Activated naive CD4-positive, alpha-beta T cell (primary cell): Measurements from ENCODE around the gene IFT43.

Source experiments
- DNase-seq, 4 experiments: peaks; one replicate each; lab custom pipeline; 2025; lab: John Stamatoyannopoulos, UW

IFT43 gene

DNA sequence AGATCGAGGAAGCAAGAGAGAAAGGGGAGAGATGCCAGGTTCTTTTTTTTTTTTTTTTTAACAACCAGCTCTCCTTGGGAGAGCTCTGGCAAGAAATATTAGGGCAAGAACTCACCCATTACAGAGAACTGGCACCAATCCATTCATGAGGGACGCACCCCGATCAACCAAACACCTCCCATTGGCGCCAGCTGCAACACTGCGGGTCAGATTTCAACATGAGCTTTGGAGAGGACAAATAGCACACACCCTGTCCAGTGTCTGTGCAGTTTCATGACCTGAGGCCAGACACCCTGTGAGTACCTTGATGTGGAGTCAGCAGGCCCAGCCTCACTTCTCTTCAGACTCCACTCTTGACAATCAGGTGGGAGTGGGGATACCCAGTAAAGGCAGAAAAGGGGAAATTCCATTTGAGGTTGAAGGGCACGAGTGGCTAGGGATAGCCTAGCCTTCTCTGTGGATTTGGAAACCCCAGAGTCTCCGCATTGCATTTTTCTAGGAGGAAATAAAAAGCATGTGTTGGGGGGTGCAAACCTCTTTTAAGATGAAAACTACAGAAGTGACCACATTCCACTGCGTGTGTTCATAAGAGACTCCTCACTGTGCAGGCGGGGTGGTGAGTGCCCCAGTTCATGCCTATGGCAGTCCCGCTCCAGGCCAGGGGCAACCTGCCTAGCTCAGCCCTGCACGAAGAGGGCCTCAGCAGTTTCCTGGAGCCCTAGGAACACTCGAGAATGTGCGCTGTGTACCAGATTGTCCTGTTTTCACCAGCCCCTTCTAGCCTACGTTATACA, 123.7 kb downstream of the IFT43 start:
- DNase-seq = no peak

DNA sequence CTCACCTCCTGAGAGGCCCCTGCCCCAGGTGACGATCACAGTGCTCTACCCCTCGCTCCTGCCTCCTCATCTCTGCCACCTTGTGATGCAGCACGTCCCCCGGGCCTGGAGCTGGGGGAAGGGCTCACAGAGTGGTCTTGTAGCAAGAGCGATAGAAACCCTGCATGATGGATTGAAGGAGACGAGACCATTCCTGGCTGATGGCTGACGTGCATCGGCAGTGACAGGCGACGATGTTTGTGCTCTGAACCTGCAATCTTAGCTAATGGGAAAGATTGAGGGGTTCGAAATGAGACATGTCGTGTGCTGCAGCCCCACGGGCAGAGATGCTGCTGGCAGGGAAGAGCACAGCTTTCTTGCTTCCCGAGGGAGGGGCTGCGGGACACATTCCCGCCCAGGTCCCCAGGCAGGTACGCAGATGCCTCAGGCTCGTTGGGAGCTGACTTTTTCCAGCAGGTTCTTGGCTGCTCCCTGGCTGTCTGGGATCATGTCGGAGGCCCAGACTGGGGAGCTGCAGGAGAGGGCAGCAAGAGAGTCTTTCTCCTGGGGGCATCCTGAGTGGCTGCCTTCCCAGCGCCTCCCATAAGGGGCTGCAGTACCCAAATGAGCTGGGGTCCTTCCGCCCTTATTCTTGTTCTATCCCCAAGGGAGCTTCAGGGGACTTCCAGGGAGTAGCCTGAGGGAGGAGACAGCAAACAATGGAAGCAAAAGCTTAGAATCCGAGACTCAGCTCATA, 127.5 kb downstream of the IFT43 start:
- DNase-seq = no peak

DNA sequence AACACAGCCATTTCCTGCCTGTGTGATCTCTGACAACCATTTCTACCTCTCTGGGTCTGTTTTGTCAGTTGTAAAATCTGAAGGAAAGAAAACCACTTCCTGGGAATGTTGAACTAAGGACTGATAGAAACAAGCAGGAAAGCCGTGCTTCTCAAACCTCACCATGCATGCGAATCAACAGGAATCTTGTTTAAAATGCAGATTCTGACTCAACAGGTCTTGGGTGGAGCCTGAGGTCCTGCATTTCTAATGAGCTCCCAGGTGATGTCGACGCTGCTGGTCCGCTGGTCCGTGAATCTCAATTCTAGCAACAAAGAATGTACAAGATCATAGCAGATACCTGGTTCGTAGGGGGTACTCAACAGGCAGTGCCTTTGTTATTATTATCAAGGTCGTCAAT, 128.1 kb downstream of the IFT43 start:
- no peak for DNase-seq

DNA sequence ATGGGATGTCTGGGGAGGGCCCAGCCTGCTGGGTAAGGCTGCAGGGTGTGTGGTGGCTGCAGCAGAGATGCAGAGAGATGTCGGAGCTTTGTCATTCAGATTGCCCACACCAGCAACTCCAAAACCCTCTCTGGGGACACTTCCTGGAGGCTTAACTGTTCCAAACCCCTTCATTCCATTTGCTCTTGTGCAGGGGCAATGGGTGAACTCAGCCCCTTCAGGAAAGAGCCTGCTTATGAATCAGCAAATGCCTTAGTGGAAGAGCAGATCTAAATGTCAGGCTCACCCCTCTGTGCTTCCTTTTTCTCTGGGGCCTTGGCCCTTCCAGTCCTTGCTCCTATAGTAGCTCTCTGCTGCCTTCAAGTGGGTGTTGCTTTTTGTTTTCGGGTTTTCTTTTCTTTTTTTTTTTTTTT, 129.5 kb downstream of the IFT43 start:
- DNase-seq = no peak

DNA sequence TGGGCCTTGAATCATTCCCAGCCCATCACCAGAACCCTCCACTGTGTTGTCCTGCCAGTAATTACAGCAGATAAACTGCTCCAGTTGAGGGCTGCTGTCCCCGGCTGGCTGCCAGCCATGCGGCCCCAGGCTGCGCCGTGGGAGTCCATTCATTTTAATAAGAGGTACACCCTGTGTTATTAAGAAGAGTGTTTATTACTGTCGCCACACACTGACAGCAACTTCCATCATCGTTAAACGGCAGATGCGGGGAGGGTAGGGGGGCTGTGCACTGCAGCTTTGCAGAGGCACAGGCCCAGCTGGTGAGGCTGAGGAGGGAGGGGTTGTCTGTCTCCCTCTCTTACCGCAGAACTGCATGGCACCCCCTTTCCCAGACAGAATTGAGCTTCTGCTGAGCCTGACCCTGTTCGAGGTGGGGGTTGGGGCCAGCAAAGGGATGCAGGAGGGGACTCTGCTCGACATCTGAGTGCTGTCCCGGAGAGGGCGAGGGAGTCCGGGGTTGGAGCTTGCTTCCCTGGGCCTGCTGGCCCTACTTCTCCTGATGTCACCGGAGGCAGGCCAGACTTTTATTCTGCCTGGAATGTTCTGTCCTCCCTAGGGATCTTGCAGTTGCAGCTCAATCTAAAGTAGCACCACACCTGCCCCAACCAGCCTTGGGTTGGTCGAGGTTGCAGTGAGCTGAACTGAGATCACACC, 132.4 kb downstream of the IFT43 start:
- no peak for DNase-seq

DNA sequence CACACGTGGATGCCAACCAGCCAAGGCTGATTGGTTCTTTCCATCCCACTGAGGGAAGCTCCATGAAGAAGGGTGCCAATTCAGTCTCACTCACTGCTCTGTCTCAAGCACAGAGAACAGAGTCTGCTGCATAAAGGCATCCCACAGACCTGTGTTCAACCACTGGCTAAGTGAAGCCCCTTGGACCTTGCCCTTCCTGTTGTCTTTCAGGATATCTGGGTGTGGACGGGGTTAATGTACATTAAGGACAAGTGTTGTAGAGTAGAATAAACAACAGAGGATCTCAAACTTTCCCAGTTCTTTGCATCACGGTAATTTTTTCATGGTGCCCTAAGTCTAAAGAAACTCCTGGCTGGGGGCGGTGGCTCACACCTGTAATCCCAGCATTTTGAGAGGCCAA, 133.0 kb downstream of the IFT43 start:
- DNase-seq = no peak

DNA sequence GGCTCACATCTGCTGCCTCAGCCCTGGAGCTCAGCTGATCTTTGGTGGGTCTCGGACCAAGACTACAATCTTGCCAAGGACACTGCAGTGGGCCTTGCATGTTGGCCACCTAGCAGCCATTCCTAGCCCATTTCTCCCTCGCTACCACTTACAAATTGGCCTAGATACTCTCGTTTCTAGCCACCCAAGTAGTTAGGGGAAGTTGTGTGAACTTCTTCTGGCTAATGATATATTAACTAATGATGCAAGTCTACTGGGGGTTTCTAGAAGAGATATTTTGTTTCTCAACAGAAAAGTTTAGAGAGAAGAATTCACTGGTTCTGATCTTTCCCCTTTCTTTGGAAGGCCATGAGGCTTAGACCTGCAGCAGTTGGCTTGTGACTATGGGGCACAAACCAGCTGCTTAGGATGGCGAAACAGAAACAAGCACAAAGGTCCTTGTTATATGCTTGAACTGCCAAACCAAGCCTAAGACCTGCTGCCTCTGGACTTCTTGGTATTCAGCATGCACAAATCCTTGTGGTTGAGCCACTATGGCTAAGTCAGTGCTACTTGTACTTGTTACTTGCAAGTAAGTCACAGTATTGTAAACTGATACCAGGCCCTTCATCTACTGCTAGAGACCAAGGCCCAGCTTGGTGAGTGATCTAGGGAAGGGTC, 135.7 kb downstream of the IFT43 start:
- DNase-seq = no peak

DNA sequence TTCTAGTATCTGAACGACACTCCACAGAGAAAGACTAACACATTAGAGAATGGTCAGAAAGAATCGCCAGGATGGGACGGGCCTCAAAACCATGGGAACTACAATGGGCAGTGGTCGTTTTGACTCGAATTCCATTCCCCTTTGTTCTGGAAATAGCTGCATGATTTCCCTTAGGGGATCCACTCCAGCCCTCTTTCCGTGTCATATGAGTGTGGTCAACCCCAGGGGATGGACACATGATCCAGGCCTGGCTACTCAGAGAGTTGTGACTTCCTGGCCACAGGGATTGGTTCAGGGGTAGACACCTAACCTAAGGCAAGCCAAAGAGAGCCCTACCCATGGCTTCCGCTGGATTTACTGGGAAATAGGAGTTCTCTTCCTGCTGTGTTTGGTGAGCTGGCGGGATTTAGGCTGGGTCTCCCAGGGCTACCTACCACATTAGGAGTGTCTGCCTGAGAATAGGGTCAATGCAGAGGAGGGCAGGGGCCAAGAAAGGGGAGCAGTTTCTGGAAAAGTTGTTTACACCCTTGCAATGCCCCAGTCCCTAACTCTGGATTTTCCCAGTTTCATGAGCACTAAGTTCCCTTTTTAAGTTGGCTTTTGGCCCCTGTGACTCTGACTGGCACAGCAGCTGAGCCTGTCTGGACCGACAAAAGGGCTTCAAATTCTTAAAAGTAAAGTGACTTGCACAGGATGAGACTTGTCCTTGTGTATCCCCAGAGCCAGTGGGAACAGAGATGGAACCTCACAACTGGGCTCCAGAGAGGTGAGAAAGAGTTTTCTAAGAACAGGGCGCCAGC, 138.1 kb downstream of the IFT43 start:
- DNase-seq = no peak

DNA sequence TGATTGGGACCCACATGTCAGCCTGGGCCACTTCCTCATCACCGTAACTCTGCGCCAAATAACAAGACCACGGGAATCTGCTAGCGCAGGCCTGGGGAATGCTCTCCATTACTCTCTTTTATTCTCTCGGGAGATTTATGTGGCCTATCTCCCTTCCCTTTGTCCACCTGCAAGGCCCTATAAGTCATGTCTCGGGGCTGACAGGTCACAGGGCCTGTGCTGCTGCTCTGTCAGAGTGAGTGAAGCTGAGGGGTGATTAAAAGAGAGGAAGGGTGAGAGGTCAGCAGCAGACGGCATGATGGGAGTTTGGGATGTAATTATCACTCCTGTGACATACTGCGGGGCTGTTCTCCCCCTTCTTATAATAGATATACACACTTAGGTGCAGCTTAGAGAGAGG, 139.9 kb downstream of the IFT43 start:
- no peak for DNase-seq

DNA sequence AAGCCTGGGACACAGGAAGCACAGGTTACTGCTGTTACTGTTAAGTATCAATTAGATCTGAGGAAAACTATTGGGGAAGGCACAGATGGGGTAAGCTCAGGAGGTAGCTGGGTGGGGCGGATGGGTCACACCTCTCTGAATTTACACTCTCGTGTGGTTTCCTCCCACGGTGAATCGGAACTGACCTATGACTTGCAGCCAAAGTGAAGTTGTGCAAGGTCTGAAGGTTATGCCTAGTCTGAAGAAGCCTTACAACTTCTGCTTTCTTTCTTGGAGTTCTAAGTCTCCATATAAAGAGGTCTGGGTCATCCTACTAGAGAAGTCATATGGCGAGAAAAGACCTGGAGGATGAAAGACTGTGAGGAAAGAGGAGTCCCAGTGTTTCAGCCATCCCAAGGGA, 140.5 kb downstream of the IFT43 start:
- no peak for DNase-seq

DNA sequence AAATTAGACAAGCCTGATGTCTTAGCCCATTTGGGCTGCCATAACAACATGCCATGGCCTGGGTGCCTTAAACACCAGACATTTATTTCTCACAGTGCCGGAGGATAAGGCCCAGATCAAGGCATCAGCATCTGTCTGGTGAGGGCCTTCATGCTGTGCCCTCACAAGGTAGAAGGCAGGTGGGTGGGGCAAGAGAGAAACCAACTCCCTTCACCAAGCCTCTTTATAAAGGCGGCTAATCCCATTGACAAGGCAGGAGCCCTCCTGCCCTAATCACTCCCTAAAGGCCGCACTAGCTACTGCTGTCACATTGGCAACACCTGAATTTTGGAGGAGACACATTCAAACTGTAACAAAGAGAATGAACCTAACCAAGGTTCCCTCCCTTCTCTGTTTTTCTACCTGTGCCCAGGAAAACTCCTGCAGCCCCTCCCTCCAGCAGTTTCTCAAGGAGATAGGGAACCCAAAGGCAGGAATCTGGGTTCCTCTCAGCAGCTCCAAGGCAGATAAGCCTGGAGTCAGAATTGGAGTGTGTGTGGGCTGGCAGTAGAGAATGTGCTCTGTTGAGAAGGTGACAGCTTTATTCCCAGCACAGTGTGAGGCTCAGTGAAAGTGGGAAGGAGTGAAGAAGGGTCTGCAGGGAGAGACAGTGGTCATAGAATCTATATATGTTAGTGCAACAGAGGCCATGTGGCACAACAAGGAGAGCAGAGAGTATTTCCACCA, 144.5 kb downstream of the IFT43 start:
- DNase-seq = no peak

DNA sequence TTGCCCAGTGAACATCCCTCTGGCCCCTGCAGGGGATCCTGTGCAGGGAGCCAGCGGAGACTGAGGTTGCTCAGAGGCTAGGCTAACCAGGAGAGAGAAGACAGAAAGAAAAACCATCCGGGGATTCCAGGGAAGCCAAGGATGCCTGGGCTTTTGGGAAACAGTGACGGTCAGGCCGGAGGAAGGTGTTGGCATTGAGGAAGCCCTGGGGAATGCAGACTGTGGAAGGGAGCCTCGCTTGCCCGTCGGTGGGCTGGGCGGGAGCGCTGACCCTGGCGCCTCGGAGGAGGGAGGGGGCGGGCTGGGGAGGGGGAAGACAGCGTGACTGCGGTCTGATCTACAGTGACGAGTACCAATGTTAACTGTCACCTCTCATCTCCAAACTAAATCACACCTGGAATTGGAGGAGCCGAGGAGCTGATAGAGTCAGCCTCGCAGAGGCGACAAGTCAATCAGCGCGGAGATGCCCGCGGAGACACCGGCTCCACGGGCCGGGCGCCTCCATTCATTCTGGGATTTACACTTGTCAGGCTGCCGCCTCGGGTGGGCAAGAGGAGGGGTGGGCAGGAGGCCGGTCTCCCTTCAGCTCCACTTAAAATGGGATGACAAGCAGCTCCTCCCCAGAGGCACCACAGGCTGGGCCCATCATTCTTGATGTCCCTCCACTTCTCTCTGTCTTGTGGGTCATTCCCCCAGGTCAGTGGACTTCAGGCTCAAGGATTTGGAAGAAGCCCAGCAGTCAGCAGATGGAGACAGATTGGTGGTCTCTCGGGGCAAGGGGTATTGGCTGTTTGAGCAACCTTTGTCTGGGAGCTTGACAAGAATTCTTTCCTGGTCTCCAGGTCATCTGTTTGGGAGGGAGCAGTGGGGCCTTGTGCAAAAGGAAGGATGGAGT, 145.8 kb downstream of the IFT43 start:
- no peak for DNase-seq

DNA sequence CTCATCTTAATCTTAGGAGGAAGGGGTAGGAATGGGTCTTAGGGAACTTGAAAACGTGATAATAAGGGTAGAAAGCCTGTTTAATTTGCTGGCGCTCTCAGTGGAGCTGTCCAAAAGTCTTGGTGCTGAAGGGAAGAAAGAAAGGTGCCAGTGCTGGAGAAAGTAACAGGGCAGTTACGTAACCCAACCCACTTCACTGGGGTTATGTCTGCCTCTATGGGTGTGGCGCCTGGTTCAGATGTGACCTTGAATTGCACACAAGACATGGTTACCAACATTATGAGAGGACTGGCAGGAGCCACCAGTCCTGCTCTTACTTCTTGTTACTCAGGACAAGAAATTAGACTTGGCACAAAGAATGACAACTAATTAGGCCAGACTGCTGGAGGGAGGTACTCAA, 147.5 kb downstream of the IFT43 start:
- no peak for DNase-seq
